ENCODE results near the gene BRSK2. TPM values are rescaled to one million over a fixed set of nuclear protein-coding genes. Genes with fewer than 3 reads are reported as not detected.
"Not testable (repeated sequence)": the region's sequence is repeated elsewhere in the genome, so short reads cannot be mapped to it uniquely, and the experiment has no call there.

BRSK2 gene
- total and polyA plus RNA-seq, 2 experiments from 2014 or later, result 0.11 TPM; not detected in 1

GRCh38 chr11:1346669-1347390, 42.9 kb upstream of the BRSK2 start:
- no peaks in the 10 kb centered on the region for H3K79me2 ChIP-seq (ENCODE audit: insufficient read depth)
- H3K9me2 ChIP-seq (ENCODE audit: insufficient read depth), result no peaks in the 10 kb centered on the region
- no peak overlapping the region for H3K4me2 ChIP-seq (ENCODE audit: unreplicated experiment)
- H3F3A ChIP-seq (ENCODE audit: insufficient read depth), result peaks cover 6% of the 10 kb centered on the region; the same call in 1 of the 2 replicates
- no peaks in the 10 kb centered on the region for H3K4me1 ChIP-seq (ENCODE audit: insufficient read depth)
- TF ChIP-seq EZH2 (IDR thresholded peaks at IDR 0.05; ENCODE audit: insufficient read depth, poor library complexity, severe bottlenecking), result no peak
- no peak for TF ChIP-seq EZH2phosphoT487 (IDR thresholded peaks at IDR 0.05; ENCODE audit: insufficient read depth, low read depth)
- H3K9ac ChIP-seq, result no peak overlapping the region
- H4K20me1 ChIP-seq (ENCODE audit: insufficient read depth), result no peaks in the 10 kb centered on the region
- peaks cover 28% of the 10 kb centered on the region for H3K27me3 ChIP-seq (replicated peaks; ENCODE audit: insufficient read depth)
- no peaks in the 10 kb centered on the region for H3K36me3 ChIP-seq (ENCODE audit: low read depth)
- no peak overlapping the region for H3K27ac ChIP-seq
- H2AFZ ChIP-seq, result no peak overlapping the region
- in situ Hi-C loops (cut with MboI), result no loop called here
- H3K4me3 ChIP-seq, result no peak overlapping the region
- DNase-seq, result no peak
- 70% methylated on average over 21 to 28 of the region's 28 CpGs for WGBS, 2 experiments (ENCODE audit: low coverage in 1 of 2, low lambda C conversion rate in 2 of 2, missing lambda C conversion rate in 2 of 2)
- H3K9me3 ChIP-seq (ENCODE audit: low read depth), result no peaks in the 10 kb centered on the region

- H3K79me2 ChIP-seq (ENCODE audit: insufficient read depth); H3K9me3 ChIP-seq (ENCODE audit: low read depth); H3K9me2 ChIP-seq (ENCODE audit: insufficient read depth); H3K4me2 ChIP-seq (ENCODE audit: unreplicated experiment); H3F3A ChIP-seq (ENCODE audit: insufficient read depth); H2AFZ ChIP-seq; H4K20me1 ChIP-seq (ENCODE audit: insufficient read depth); H3K9ac ChIP-seq; H3K27ac ChIP-seq; H3K36me3 ChIP-seq (ENCODE audit: low read depth); DNase-seq; H3K4me3 ChIP-seq; H3K4me1 ChIP-seq (ENCODE audit: insufficient read depth); in situ Hi-C loops (cut with MboI): not testable (repeated sequence)
- 73 to 77% methylated on average over 18 of the region's 18 CpGs for WGBS, 2 experiments (ENCODE audit: low coverage in 1 of 2, low lambda C conversion rate in 2 of 2, missing lambda C conversion rate in 2 of 2)
- H3K27me3 ChIP-seq (replicated peaks; ENCODE audit: insufficient read depth), result peaks cover 28% of the 10 kb centered on the region
Measured at GRCh38 chr11:1347411-1347999, 42.2 kb upstream of the BRSK2 start.

- Histone ChIP-seq H3K4me2 (ENCODE audit: unreplicated experiment) (no peak overlapping the region), H3K4me1 (ENCODE audit: insufficient read depth) (no peaks in the 10 kb centered on the region), H3K27ac (no peak overlapping the region), H2AFZ (no peak overlapping the region), H3K36me3 (ENCODE audit: low read depth) (no peaks in the 10 kb centered on the region), H3F3A (ENCODE audit: insufficient read depth) (no peaks in the 10 kb centered on the region), H3K4me3 (no peak overlapping the region), H4K20me1 (ENCODE audit: insufficient read depth) (no peaks in the 10 kb centered on the region), H3K9me2 (ENCODE audit: insufficient read depth) (no peaks in the 10 kb centered on the region), H3K27me3 (replicated peaks; ENCODE audit: insufficient read depth) (peaks cover 29% of the 10 kb centered on the region), H3K9ac (no peak overlapping the region), H3K79me2 (ENCODE audit: insufficient read depth) (no peaks in the 10 kb centered on the region), H3K9me3 (ENCODE audit: low read depth) (no peaks in the 10 kb centered on the region)
- in situ Hi-C loops (cut with MboI), result no loop called here
- 49 to 54% methylated on average over 13 to 14 of the region's 14 CpGs for WGBS, 2 experiments (ENCODE audit: low coverage in 1 of 2, low lambda C conversion rate in 2 of 2, missing lambda C conversion rate in 2 of 2)
- no peak for DNase-seq
- TF ChIP-seq EZH2 (IDR thresholded peaks at IDR 0.05; ENCODE audit: insufficient read depth, poor library complexity, severe bottlenecking), result no peak
- TF ChIP-seq EZH2phosphoT487 (IDR thresholded peaks at IDR 0.05; ENCODE audit: insufficient read depth, low read depth), result no peak
Measured at GRCh38 chr11:1348146-1348795, 41.5 kb upstream of the BRSK2 start.

GRCh38 chr11:1348796-1349326, 40.9 kb upstream of the BRSK2 start:
- TF ChIP-seq EZH2phosphoT487 (IDR thresholded peaks at IDR 0.05; ENCODE audit: insufficient read depth, low read depth), result no peak
- TF ChIP-seq EZH2 (IDR thresholded peaks at IDR 0.05; ENCODE audit: insufficient read depth, poor library complexity, severe bottlenecking), result no peak
- 20 to 24% methylated on average over 23 to 25 of the region's 25 CpGs for WGBS, 2 experiments (ENCODE audit: low coverage in 1 of 2, low lambda C conversion rate in 2 of 2, missing lambda C conversion rate in 2 of 2)
- no peak overlapping the region for H3K9ac ChIP-seq
- no peaks in the 10 kb centered on the region for H3K36me3 ChIP-seq (ENCODE audit: low read depth)
- no peaks in the 10 kb centered on the region for H4K20me1 ChIP-seq (ENCODE audit: insufficient read depth)
- no peak overlapping the region for H2AFZ ChIP-seq
- H3K9me3 ChIP-seq (ENCODE audit: low read depth), result no peaks in the 10 kb centered on the region
- no peaks in the 10 kb centered on the region for H3K9me2 ChIP-seq (ENCODE audit: insufficient read depth)
- H3K4me1 ChIP-seq (ENCODE audit: insufficient read depth), result no peaks in the 10 kb centered on the region
- H3K27ac ChIP-seq, result no peak overlapping the region
- H3K4me2 ChIP-seq (ENCODE audit: unreplicated experiment), result no peak overlapping the region
- in situ Hi-C loops (cut with MboI), result no loop called here
- no peak for DNase-seq
- H3K4me3 ChIP-seq, result no peak overlapping the region
- H3F3A ChIP-seq (ENCODE audit: insufficient read depth), result no peaks in the 10 kb centered on the region
- peaks cover 35% of the 10 kb centered on the region for H3K27me3 ChIP-seq (replicated peaks; ENCODE audit: insufficient read depth)
- no peaks in the 10 kb centered on the region for H3K79me2 ChIP-seq (ENCODE audit: insufficient read depth)

Measured in GM23248 (cell line).